K562 (cell line): Measurements from ENCODE around the gene FES. TPM values are rescaled to one million over a fixed set of nuclear protein-coding genes. Genes with fewer than 3 reads are reported as not detected.

Experiments
- ATAC-seq: fragments of 200-7000 bp; cut with Tn5 transposase; 3 replicates; pipeline ENCODE4 v1.9.1; 2020; ENCODE audit warnings: moderate library complexity
- BruUV-seq: library from RNA; stranded (reverse); fragments of 400-500 nt; replicated peaks from 2 replicates; lab custom pipeline; 2021; lab: Mats Ljungman, UMichigan
- CTCF ChIA-PET: fragments of 300-600 bp; formaldehyde crosslinking; extraction: SDS; loops from one replicate; lab custom pipeline; 2021; ENCODE audit warnings: low intra/inter-chr PET ratio; lab: Yijun Ruan, JAX
- POLR2A ChIA-PET: fragments of 300-600, 350-650 bp; sonication (Branson Sonifier 250); formaldehyde crosslinking; extraction: SDS; loops from one replicate; lab custom pipeline; 2021; ENCODE audit warnings: antibody characterized with exemption, inconsistent platforms; lab: Yijun Ruan, JAX
- DNase-seq, 4 experiments: peaks; one replicate each; pipeline versions ENCODE4 v3.0.0 to v3.0.0-alpha.2; 2011 to 2018; ENCODE audit warnings: low spot score in 3 of 4, mixed read lengths in 3 of 4; ENCODE audit errors: extremely low read depth in 1 of 4
- FAIRE-seq: peaks from 2 replicates; lab custom pipeline; 2011; peaks lifted over from hg19 to GRCh38; lab: Jason Lieb, UNC
- H2AFZ ChIP-seq: 2 replicates; pipeline ENCODE4 v1.6.0; 2011; ENCODE audit warnings: low read depth, low read length, control low read depth, inconsistent platforms
- H3K27ac ChIP-seq: fragments of 200-600 bp; 3 replicates; pipeline ENCODE4 v1.8.0; 2011; ENCODE audit warnings: low read depth, mild to moderate bottlenecking, control low read depth, inconsistent platforms, low read length, moderate library complexity, mixed read lengths; ENCODE audit errors: extremely low read depth
- H3K27me3 ChIP-seq, 2 experiments: fragments of 300-600 bp in 1 of 2; 2 replicates in 1 of 2; 3 replicates in 1 of 2; pipeline versions ENCODE4 v1.6.0 to v1.8.0; 2011; ENCODE audit warnings: inconsistent platforms in 2 of 2, low read length in 2 of 2, mild to moderate bottlenecking in 1 of 2, mixed read lengths in 1 of 2, moderate library complexity in 1 of 2; ENCODE audit not compliant: control insufficient read depth in 2 of 2, insufficient read depth in 2 of 2
- H3K36me3 ChIP-seq: fragments of 300-600 bp; 3 replicates; pipeline ENCODE4 v1.8.0; 2011; ENCODE audit warnings: mild to moderate bottlenecking, low read length, inconsistent platforms; ENCODE audit not compliant: control insufficient read depth, insufficient read depth
- H3K4me1 ChIP-seq, 2 experiments: fragments of 200-600 bp in 1 of 2; replicated peaks in 1 of 2; 2 replicates in 1 of 2; 3 replicates in 1 of 2; pipeline versions ENCODE4 v1.5.1 to v1.8.0; 2011; ENCODE audit warnings: inconsistent platforms in 2 of 2, low read length in 2 of 2, mild to moderate bottlenecking in 1 of 2, mixed read lengths in 1 of 2, moderate library complexity in 1 of 2; ENCODE audit not compliant: control insufficient read depth in 2 of 2, insufficient read depth in 2 of 2
- H3K4me2 ChIP-seq: 2 replicates; pipeline ENCODE4 v1.6.1; 2011; ENCODE audit warnings: low read length, control low read depth, inconsistent platforms, mixed read lengths; ENCODE audit not compliant: insufficient read depth
- H3K4me3 ChIP-seq: fragments of 200-600 bp; sonication (generic), shearing (Covaris generic); 2 replicates; pipeline ENCODE4 v1.5.1; 2016; ENCODE audit warnings: control low read depth, inconsistent platforms
- H3K79me2 ChIP-seq: fragments of 200-600 bp; 3 replicates; pipeline ENCODE4 v1.8.0; 2011; ENCODE audit warnings: low read length, inconsistent platforms; ENCODE audit not compliant: control insufficient read depth, insufficient read depth
- H3K9ac ChIP-seq, 2 experiments: 2 replicates each; pipeline versions ENCODE4 v1.6.0 to v1.6.1; 2011; ENCODE audit warnings: low read depth in 2 of 2, low read length in 2 of 2, control low read depth in 1 of 2, inconsistent platforms in 1 of 2, mild to moderate bottlenecking in 1 of 2, mixed read lengths in 1 of 2; ENCODE audit not compliant: insufficient read depth in 1 of 2
- H3K9me1 ChIP-seq: one replicate; pipeline ENCODE4 v1.6.0; 2011; ENCODE audit warnings: inconsistent platforms, mild to moderate bottlenecking, low read length, moderate library complexity; ENCODE audit not compliant: control insufficient read depth, insufficient read depth
- H3K9me3 ChIP-seq: replicated peaks from 2 replicates; pipeline ENCODE4 v1.5.1; 2011; ENCODE audit warnings: low read depth, low read length, inconsistent platforms; ENCODE audit not compliant: control insufficient read depth, insufficient read depth
- H4K20me1 ChIP-seq: replicated peaks from 2 replicates; pipeline ENCODE4 v1.6.1; 2011; ENCODE audit warnings: low read length, inconsistent platforms, mixed read lengths; ENCODE audit not compliant: control insufficient read depth, insufficient read depth
- CBX5 ChIP-seq: IDR thresholded peaks from 2 replicates; pipeline ENCODE4 v1.6.1; 2014; ENCODE audit warnings: low read depth, borderline replicate concordance
- ETV1 ChIP-seq: fragments of 450-650 bp; conservative IDR thresholded peaks from 2 replicates; pipeline ENCODE4 v1.6.1; 2016; ENCODE audit warnings: missing genetic modification characterization, control low read depth, low read depth, missing compliant biosample characterization
- ETV6 ChIP-seq, 3 experiments: fragments of 150-350 bp in 1 of 3; sonication (generic) in 1 of 3; formaldehyde crosslinking in 1 of 3; IDR thresholded peaks; 2 replicates each; pipeline versions ENCODE4 v1.6.1 to v1.8.0; 2014 to 2022; ENCODE audit warnings: borderline replicate concordance in 2 of 3, low read depth in 2 of 3, antibody characterized with exemption in 1 of 3, low read length in 1 of 3, mild to moderate bottlenecking in 1 of 3, missing genetic modification reagents in 1 of 3
- ILK ChIP-seq: fragments of 450-650 bp; IDR thresholded peaks from 2 replicates; pipeline ENCODE4 v1.6.1; 2016; ENCODE audit warnings: missing genetic modification characterization, low read depth, mild to moderate bottlenecking, missing compliant biosample characterization, moderate library complexity, borderline replicate concordance
- PML ChIP-seq: IDR thresholded peaks from 2 replicates; pipeline ENCODE4 v1.6.1; 2012; ENCODE audit warnings: low read length, inconsistent platforms
- RBFOX2 ChIP-seq: fragments of 200-400 bp; formaldehyde crosslinking; IDR thresholded peaks from 2 replicates; pipeline ENCODE4 v1.6.1; 2017; ENCODE audit warnings: low read depth, mild to moderate bottlenecking, low read length, moderate library complexity
- RBM22 ChIP-seq: fragments of 200-400 bp; formaldehyde crosslinking; IDR thresholded peaks from 2 replicates; pipeline ENCODE4 v1.6.1; 2018; ENCODE audit warnings: low read length, low read depth; ENCODE audit not compliant: poor library complexity, severe bottlenecking
- TAF1 ChIP-seq: IDR thresholded peaks from 2 replicates; pipeline ENCODE4 v1.6.1; 2011; ENCODE audit warnings: mild to moderate bottlenecking, low read length, moderate library complexity; ENCODE audit not compliant: insufficient read depth, control insufficient read depth, severe bottlenecking; ENCODE audit errors: extremely low read depth
- XRCC4 ChIP-seq: IDR thresholded peaks from one replicate; pipeline ENCODE4 v1.6.1; 2011; ENCODE audit not compliant: insufficient read depth, insufficient read length; ENCODE audit errors: extremely low read depth
- WGBS: fragments of 100-300 bp; shearing (Covaris generic); methylation state at CpG from one replicate; pipeline ENCODE4 v1.1.6; 2016; ENCODE audit warnings: low coverage, mixed read lengths; ENCODE audit not compliant: insufficient coverage; ENCODE audit errors: missing lambda C conversion rate; 5-methylcytosine and 5-hydroxymethylcytosine counted together
- in situ Hi-C: fragments of 300-500 bp; cut with MboI; formaldehyde crosslinking; loops from 4 replicates; pipeline ENCODE4 v1.15.0; 2018; ENCODE audit warnings: inconsistent platforms, mixed read lengths
- intact Hi-C: fragments of 100-400 bp; cut with micrococcal nuclease; formaldehyde crosslinking; loops from 2 replicates; pipeline ENCODE4 v1.14.2; 2022
- polyA plus RNA-seq, 8 experiments: library from polyadenylated mRNA; depleted of rRNA in 4 of 8; stranded (reverse) in 5 of 8; unstranded in 3 of 8; fragments of >200 nt; fragmentation: Nextera tagmentation in 2 of 8; fragmentation: Illumina TruSeq in 1 of 8; extraction: Ambion mirVana in 2 of 8; extraction: Trizol in 1 of 8; gene quantifications; 2 replicates each; pipeline versions ENCODE4 v1.2.1 to v1.2.3, GENCODE V29; 2011 to 2014; ENCODE audit warnings: inconsistent platforms in 1 of 8, missing spikeins in 1 of 8
- total RNA-seq, 7 experiments: library from RNA; depleted of rRNA in 6 of 7; stranded (reverse); fragments of >200 nt in 6 of 7; fragmentation: Illumina TruSeq in 2 of 7; extraction: Trizol in 2 of 7; gene quantifications; 2 replicates each; pipeline versions ENCODE4 v1.2.1 to v1.2.3, GENCODE V29; 2011 to 2021; ENCODE audit warnings: low replicate concordance in 1 of 7
- TF ChIP-seq, protein P1 (sequence below): fragments of 250-450 bp; sonication (Bioruptor Pico); IDR thresholded peaks from 2 replicates; pipeline ENCODE4 v1.5.1; 2021; ENCODE audit warnings: mild to moderate bottlenecking
- TF ChIP-seq, protein P2 (sequence below): sonication (generic); formaldehyde crosslinking; IDR thresholded peaks from 2 replicates; pipeline ENCODE4 v1.8.0; 2022; ENCODE audit warnings: mild to moderate bottlenecking, missing genetic modification reagents, borderline replicate concordance
- TF ChIP-seq, protein P3 (sequence below): fragments of 450-650 bp; formaldehyde crosslinking; IDR thresholded peaks from 2 replicates; pipeline ENCODE4 v1.4.0; 2020; ENCODE audit warnings: mild to moderate bottlenecking, moderate library complexity

Gene FES
- total and polyA plus RNA-seq, 9 of the 15 experiments (the other 6 are each of a cell fraction or from before 2014, with no cell fraction given) = 0.38 to 2.6 (median 0.82) TPM

DNA sequence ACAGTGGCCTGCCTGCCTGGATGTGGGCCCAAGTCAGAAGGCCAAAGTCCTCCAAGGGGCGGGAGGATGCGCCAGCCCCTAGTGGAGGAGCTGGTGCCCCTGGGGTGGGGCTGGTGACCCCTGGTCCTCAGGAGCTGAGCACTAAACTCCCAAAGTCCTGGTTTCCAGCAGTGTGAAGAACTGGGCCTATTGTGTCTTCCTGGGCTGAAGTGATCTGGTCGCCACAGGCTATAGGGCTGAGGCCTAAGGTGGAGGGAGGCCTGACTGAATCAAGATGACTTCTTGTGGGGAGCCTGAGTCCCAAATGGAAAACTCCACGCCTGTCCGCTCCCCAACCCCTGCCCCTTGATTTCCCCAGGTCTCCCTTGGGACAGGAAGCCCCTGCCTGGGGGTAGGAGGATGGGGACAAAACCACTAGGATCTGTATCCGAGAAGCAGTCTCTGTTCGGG is 753 bp upstream of the FES start (continued):
- TF ChIP-seq, protein P1, sequence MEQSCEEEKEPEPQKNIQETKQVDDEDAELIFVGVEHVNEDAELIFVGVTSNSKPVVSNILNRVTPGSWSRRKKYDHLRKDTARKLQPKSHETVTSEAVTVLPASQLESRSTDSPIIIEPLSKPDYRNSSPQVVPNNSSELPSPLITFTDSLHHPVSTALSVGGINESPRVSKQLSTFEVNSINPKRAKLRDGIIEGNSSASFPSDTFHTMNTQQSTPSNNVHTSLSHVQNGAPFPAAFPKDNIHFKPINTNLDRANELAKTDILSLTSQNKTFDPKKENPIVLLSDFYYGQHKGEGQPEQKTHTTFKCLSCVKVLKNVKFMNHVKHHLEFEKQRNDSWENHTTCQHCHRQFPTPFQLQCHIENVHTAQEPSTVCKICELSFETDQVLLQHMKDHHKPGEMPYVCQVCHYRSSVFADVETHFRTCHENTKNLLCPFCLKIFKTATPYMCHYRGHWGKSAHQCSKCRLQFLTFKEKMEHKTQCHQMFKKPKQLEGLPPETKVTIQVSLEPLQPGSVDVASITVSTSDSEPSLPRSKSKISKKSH (CRISPR knock-in tag) = no peak
- TF ChIP-seq ETV1 (tag) (no peak), PML (0 out of 2 replicates have a peak, but pooled peaks have one; percentile 5)

DNA sequence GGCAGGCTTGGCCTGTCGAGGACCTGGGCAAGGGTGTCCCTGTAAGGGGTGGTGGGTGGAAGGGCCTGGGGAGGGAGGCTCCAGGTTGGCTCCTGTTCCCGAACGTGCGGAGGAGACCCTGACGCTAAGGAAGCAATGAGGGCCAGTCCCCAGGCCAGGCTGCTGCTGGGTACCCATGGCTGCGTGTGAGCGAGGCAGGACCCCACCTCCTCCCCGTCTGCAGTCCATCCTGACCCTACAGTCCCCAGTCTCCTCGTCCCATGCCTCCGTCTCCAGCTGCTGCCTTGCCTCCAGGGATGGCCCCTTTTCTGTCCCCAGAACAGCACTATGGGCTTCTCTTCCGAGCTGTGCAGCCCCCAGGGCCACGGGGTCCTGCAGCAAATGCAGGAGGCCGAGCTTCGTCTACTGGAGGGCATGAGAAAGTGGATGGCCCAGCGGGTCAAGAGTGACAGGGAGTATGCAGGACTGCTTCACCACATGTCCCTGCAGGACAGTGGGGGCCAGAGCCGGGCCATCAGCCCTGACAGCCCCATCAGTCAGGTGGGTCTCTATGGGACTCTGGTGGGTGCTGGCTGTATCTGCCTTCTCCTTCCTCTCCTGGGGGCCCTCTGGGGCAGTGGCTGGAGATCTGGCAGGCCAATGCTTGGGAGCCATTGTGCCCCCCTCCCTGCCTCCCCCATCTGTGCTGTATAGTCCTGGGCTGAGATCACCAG is 571 bp downstream of the FES start:
- Histone ChIP-seq H3K4me3 (no peak overlapping the region), H4K20me1 (peaks cover 6% of the 10 kb centered on the region; the same call in 1 of the 2 replicates), H3K9me3 (no peaks in the 10 kb centered on the region), H3K36me3 (peaks cover 36% of the 10 kb centered on the region; the same call in 2 of the 3 replicates), H3K9ac (peak overlapping the region in 1 of 2 experiments; percentile 46; a peak in 2 of 4 replicates), H2AFZ (no peak overlapping the region), H3K27me3 (no peaks in the 10 kb centered on the region), H3K79me2 (no peaks in the 10 kb centered on the region), H3K4me2 (no peak overlapping the region), H3K4me1 (peaks cover 10 to 70% of the 10 kb centered on the region in 2 experiments; a peak in 4 of 5 replicates), H3K27ac (no peak overlapping the region), H3K9me1 (peaks cover 3% of the 10 kb centered on the region)
- ChIA-PET CTCF (interaction anchor here (0.9 to 2.1 kb wide), 3 partner anchors 237 to 590 kb away, joined by 3 to 11 read pairs (median 9); no protein-coding TSS in a partner anchor), POLR2A (interaction anchor here (0.6 to 2.6 kb wide), 4 partner anchors 10 to 644 kb away, joined by 3 to 11 read pairs (median 4); no protein-coding TSS in a partner anchor)
- in situ Hi-C loops = loop anchor here (5.0 to 10.0 kb wide), 3 partner anchors 238 to 570 kb away; no protein-coding TSS in a partner anchor
- ATAC-seq (no peak), DNase-seq (no peak), FAIRE-seq (no peak)
- BruUV-seq = no TSS peak
- intact Hi-C loops = loop anchor here (5.0 to 10.0 kb wide), 4 partner anchors 68 to 560 kb away; no protein-coding TSS in a partner anchor
- 84% methylated on average over 10 of the region's 16 CpGs for WGBS
- TF ChIP-seq CBX5 (no peak), TAF1 (no peak), ETV6 (IDR thresholded peaks at IDR 0.05; ENCODE audit: borderline replicate concordance in 1 of 2, low read depth in 2 of 2, low read length in 1 of 2) (no peak), ETV6 (CRISPR knock-in tag; IDR thresholded peaks at IDR 0.05; ENCODE audit: borderline replicate concordance) (no peak), ILK (tag) (no peak), XRCC4 (no peak), RBM22 (peak; percentile 10), RBFOX2 (0 out of 2 replicates have a peak, but pooled peaks have one; percentile 5)
- TF ChIP-seq, protein P2, sequence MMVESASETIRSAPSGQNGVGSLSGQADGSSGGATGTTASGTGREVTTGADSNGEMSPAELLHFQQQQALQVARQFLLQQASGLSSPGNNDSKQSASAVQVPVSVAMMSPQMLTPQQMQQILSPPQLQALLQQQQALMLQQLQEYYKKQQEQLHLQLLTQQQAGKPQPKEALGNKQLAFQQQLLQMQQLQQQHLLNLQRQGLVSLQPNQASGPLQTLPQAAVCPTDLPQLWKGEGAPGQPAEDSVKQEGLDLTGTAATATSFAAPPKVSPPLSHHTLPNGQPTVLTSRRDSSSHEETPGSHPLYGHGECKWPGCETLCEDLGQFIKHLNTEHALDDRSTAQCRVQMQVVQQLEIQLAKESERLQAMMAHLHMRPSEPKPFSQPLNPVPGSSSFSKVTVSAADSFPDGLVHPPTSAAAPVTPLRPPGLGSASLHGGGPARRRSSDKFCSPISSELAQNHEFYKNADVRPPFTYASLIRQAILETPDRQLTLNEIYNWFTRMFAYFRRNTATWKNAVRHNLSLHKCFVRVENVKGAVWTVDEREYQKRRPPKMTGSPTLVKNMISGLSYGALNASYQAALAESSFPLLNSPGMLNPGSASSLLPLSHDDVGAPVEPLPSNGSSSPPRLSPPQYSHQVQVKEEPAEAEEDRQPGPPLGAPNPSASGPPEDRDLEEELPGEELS = no peak
- TF ChIP-seq, protein P3, sequence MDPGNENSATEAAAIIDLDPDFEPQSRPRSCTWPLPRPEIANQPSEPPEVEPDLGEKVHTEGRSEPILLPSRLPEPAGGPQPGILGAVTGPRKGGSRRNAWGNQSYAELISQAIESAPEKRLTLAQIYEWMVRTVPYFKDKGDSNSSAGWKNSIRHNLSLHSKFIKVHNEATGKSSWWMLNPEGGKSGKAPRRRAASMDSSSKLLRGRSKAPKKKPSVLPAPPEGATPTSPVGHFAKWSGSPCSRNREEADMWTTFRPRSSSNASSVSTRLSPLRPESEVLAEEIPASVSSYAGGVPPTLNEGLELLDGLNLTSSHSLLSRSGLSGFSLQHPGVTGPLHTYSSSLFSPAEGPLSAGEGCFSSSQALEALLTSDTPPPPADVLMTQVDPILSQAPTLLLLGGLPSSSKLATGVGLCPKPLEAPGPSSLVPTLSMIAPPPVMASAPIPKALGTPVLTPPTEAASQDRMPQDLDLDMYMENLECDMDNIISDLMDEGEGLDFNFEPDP (CRISPR knock-in tag) = no peak
